Loucy (cell line): ENCODE data around the gene FRMD5.

Experiments used
- EZH2phosphoT487 ChIP-seq: fragments of 200-600 bp; IDR thresholded peaks from 2 replicates; pipeline ENCODE4 v1.6.1; 2018; ENCODE audit warnings: antibody characterized with exemption, mild to moderate bottlenecking, moderate library complexity, borderline replicate concordance
- TF ChIP-seq, protein P1 (sequence below): fragments of 200-600 bp; sonication (generic); conservative IDR thresholded peaks from 2 replicates; pipeline ENCODE4 v1.5.1; 2014; ENCODE audit warnings: mild to moderate bottlenecking, antibody characterized with exemption, low read length

- TF ChIP-seq, protein P1, sequence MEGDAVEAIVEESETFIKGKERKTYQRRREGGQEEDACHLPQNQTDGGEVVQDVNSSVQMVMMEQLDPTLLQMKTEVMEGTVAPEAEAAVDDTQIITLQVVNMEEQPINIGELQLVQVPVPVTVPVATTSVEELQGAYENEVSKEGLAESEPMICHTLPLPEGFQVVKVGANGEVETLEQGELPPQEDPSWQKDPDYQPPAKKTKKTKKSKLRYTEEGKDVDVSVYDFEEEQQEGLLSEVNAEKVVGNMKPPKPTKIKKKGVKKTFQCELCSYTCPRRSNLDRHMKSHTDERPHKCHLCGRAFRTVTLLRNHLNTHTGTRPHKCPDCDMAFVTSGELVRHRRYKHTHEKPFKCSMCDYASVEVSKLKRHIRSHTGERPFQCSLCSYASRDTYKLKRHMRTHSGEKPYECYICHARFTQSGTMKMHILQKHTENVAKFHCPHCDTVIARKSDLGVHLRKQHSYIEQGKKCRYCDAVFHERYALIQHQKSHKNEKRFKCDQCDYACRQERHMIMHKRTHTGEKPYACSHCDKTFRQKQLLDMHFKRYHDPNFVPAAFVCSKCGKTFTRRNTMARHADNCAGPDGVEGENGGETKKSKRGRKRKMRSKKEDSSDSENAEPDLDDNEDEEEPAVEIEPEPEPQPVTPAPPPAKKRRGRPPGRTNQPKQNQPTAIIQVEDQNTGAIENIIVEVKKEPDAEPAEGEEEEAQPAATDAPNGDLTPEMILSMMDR, result no peak
- TF ChIP-seq EZH2phosphoT487, result no peak
These were observed 58.0 kb downstream of the FRMD5 start for GRCh38 chr15:44136991-44137477.
